Liver (tissue), 9 donors: ENCODE results near the gene EIPR1. TPM values are rescaled to one million over a fixed set of nuclear protein-coding genes. Genes with fewer than 3 reads are reported as not detected.

ENCODE experiments used
- DNase-seq: peaks from one replicate; pipeline ENCODE4 v3.0.0-alpha.2; 2017; ENCODE audit warnings: low spot score
- H3K27ac ChIP-seq, 2 donors: one replicate each; pipeline ENCODE4 v1.7.0; 2013; ENCODE audit warnings: inconsistent platforms in 2 of 2, low read length in 2 of 2, control low read depth in 1 of 2, low read depth in 1 of 2, mild to moderate bottlenecking in 1 of 2
- H3K27me3 ChIP-seq, 4 donors: one replicate each; pipeline versions ENCODE4 v1.6.1 to v1.7.0; 2013; ENCODE audit warnings: low read length in 3 of 4, inconsistent platforms in 1 of 4, mild to moderate bottlenecking in 1 of 4, moderate library complexity in 1 of 4; ENCODE audit not compliant: control insufficient read depth in 4 of 4, insufficient read depth in 4 of 4
- H3K36me3 ChIP-seq, 4 donors: one replicate each; pipeline versions ENCODE4 v1.6.1 to v1.7.0; 2013; ENCODE audit warnings: low read length in 3 of 4, mild to moderate bottlenecking in 3 of 4, low read depth in 1 of 4, moderate library complexity in 1 of 4; ENCODE audit not compliant: control insufficient read depth in 4 of 4, insufficient read depth in 3 of 4
- H3K4me1 ChIP-seq, 4 donors: one replicate each; pipeline versions ENCODE4 v1.6.1 to v1.7.0; 2013; ENCODE audit warnings: low read length in 3 of 4, mild to moderate bottlenecking in 3 of 4, moderate library complexity in 1 of 4; ENCODE audit not compliant: control insufficient read depth in 4 of 4, insufficient read depth in 4 of 4
- H3K4me3 ChIP-seq, 3 donors: one replicate each; pipeline versions ENCODE4 v1.6.1 to v1.7.0; 2013; ENCODE audit warnings: low read length in 3 of 3, control low read depth in 1 of 3, low read depth in 1 of 3, mild to moderate bottlenecking in 1 of 3
- H3K9ac ChIP-seq, 2 donors: one replicate each; pipeline ENCODE4 v1.7.0; 2013; ENCODE audit warnings: low read length in 2 of 2, mild to moderate bottlenecking in 2 of 2, moderate library complexity in 2 of 2, control low read depth in 1 of 2, low read depth in 1 of 2
- H3K9me3 ChIP-seq, 4 donors: one replicate each; pipeline versions ENCODE4 v1.6.1 to v1.7.0; 2013; ENCODE audit warnings: low read length in 3 of 4; ENCODE audit not compliant: control insufficient read depth in 4 of 4
- ATF3 ChIP-seq: IDR thresholded peaks from 2 replicates; pipeline ENCODE4 v1.6.1; 2016; ENCODE audit warnings: antibody characterized with exemption
- CTCF ChIP-seq: fragments of 150-350 bp; IDR thresholded peaks from 2 replicates; pipeline ENCODE4 v1.5.1; 2017; ENCODE audit warnings: improper control_type of control experiment, low read depth, low read length; ENCODE audit not compliant: missing input control
- EGR1 ChIP-seq, 2 donors: IDR thresholded peaks; 2 replicates each; pipeline ENCODE4 v1.6.1; 2016 to 2018; ENCODE audit warnings: antibody characterized with exemption in 2 of 2, low read depth in 2 of 2
- FOXA2 ChIP-seq: IDR thresholded peaks from 2 replicates; pipeline ENCODE4 v1.6.1; 2016; ENCODE audit warnings: antibody characterized with exemption
- GABPA ChIP-seq, 2 donors: IDR thresholded peaks in 1 of 2; conservative IDR thresholded peaks in 1 of 2; 2 replicates each; pipeline ENCODE4 v1.6.1; 2016; ENCODE audit warnings: antibody characterized with exemption in 2 of 2, mild to moderate bottlenecking in 1 of 2, moderate library complexity in 1 of 2
- HNF4A ChIP-seq, 2 donors: conservative IDR thresholded peaks; 2 replicates each; pipeline ENCODE4 v1.6.1; 2016; ENCODE audit warnings: antibody characterized with exemption in 2 of 2, mild to moderate bottlenecking in 2 of 2
- HNF4G ChIP-seq: IDR thresholded peaks from 2 replicates; pipeline ENCODE4 v1.6.1; 2016; ENCODE audit warnings: antibody characterized with exemption
- JUND ChIP-seq, 2 donors: IDR thresholded peaks; 2 replicates each; pipeline ENCODE4 v1.6.1; 2016; ENCODE audit warnings: antibody characterized with exemption in 2 of 2
- MAX ChIP-seq: IDR thresholded peaks from 2 replicates; pipeline ENCODE4 v1.6.1; 2016; ENCODE audit warnings: antibody characterized with exemption
- NR2F2 ChIP-seq: IDR thresholded peaks from 2 replicates; pipeline ENCODE4 v1.6.1; 2016; ENCODE audit warnings: antibody characterized with exemption
- RAD21 ChIP-seq, 2 donors: IDR thresholded peaks; 2 replicates each; pipeline ENCODE4 v1.6.1; 2016; ENCODE audit warnings: antibody characterized with exemption in 2 of 2, mild to moderate bottlenecking in 2 of 2
- REST ChIP-seq: IDR thresholded peaks from 2 replicates; pipeline ENCODE4 v1.6.1; 2016; ENCODE audit warnings: antibody characterized with exemption, mild to moderate bottlenecking
- RXRA ChIP-seq, 2 donors: IDR thresholded peaks; 2 replicates each; pipeline ENCODE4 v1.6.1; 2017 to 2018; ENCODE audit warnings: antibody characterized with exemption in 2 of 2, mild to moderate bottlenecking in 1 of 2
- SP1 ChIP-seq: IDR thresholded peaks from 2 replicates; pipeline ENCODE4 v1.6.1; 2018; ENCODE audit warnings: antibody characterized with exemption, mild to moderate bottlenecking
- TAF1 ChIP-seq: conservative IDR thresholded peaks from 2 replicates; pipeline ENCODE4 v1.6.1; 2016; ENCODE audit warnings: antibody characterized with exemption, mild to moderate bottlenecking
- YY1 ChIP-seq: IDR thresholded peaks from 2 replicates; pipeline ENCODE4 v1.6.1; 2016; ENCODE audit warnings: antibody characterized with exemption, mild to moderate bottlenecking
- ZBTB33 ChIP-seq: IDR thresholded peaks from 2 replicates; pipeline ENCODE4 v1.6.1; 2016; ENCODE audit warnings: antibody characterized with exemption
- WGBS: extraction: QIAGEN DNeasy Blood & Tissue Kit; methylation state at CpG from one replicate; pipeline ENCODE4 v1.1.7; 2013; 5-methylcytosine and 5-hydroxymethylcytosine counted together
- polyA plus RNA-seq, 2 donors: library from polyadenylated mRNA; stranded (reverse) in 1 of 2; unstranded in 1 of 2; fragments of 200-250 nt in 1 of 2; fragments of >200 nt in 1 of 2; fragmentation: Nextera tagmentation in 1 of 2; extraction: Ambion mirVana in 1 of 2; gene quantifications; one replicate each; pipeline versions ENCODE4 v1.2.1 to v1.2.3, GENCODE V29; 2013 to 2015
- total RNA-seq, 2 donors: library from RNA; depleted of rRNA; stranded (reverse); fragments of >200 nt; gene quantifications; one replicate each; pipeline ENCODE4 v1.2.3, GENCODE V29; 2014
- donor health status: healthy.
- donor health status: healthy.
- donor health status: healthy.
- donor health status: healthy.
- donor health status: healthy.

Gene EIPR1
- total and polyA plus RNA-seq, 4 donors: 7.6 to 12.1 (median 11.4) TPM

GRCh38 chr2:3292416-3292815 lies 85.2 kb downstream of the EIPR1 start:
- no peaks in the 10 kb centered on the region for H3K4me1 ChIP-seq
- no peak for DNase-seq
- H3K4me3 ChIP-seq: no peak overlapping the region
- WGBS: 88% methylated on average over 10 of the region's 10 CpGs
- no peak for TF ChIP-seq TAF1
- TF ChIP-seq SP1: no peak
- no peak for TF ChIP-seq FOXA2
- no peak for TF ChIP-seq GABPA (IDR thresholded peaks at IDR 0.05 in 1 of 2, conservative IDR thresholded peaks at IDR 0.05 in 1 of 2)
- no peak for TF ChIP-seq HNF4G
- TF ChIP-seq EGR1 (IDR thresholded peaks at IDR 0.05; ENCODE audit: low read depth in 2 of 2): no peak
- TF ChIP-seq RAD21 (IDR thresholded peaks at IDR 0.05): no peak
- H3K27ac ChIP-seq: no peak overlapping the region
- no peak overlapping the region for H3K9ac ChIP-seq
- H3K9me3 ChIP-seq: no peaks in the 10 kb centered on the region
- H3K27me3 ChIP-seq: no peaks in the 10 kb centered on the region
- no peaks in the 10 kb centered on the region for H3K36me3 ChIP-seq

- WGBS: 98% methylated on average over 7 of the region's 7 CpGs
- no peaks in the 10 kb centered on the region for H3K4me1 ChIP-seq
- no peaks in the 10 kb centered on the region for H3K36me3 ChIP-seq
- H3K27ac ChIP-seq: no peak overlapping the region
- TF ChIP-seq JUND (IDR thresholded peaks at IDR 0.05) (no peak), NR2F2 (no peak), HNF4G (no peak), SP1 (no peak), CTCF (no peak), GABPA (IDR thresholded peaks at IDR 0.05 in 1 of 2, conservative IDR thresholded peaks at IDR 0.05 in 1 of 2) (no peak), RAD21 (IDR thresholded peaks at IDR 0.05) (no peak), MAX (no peak), FOXA2 (no peak), ZBTB33 (no peak), HNF4A (conservative IDR thresholded peaks at IDR 0.05) (no peak)
- no peaks in the 10 kb centered on the region for H3K9me3 ChIP-seq
- H3K9ac ChIP-seq: no peak overlapping the region
- no peak overlapping the region for H3K4me3 ChIP-seq
- no peaks in the 10 kb centered on the region for H3K27me3 ChIP-seq
- no peak for DNase-seq
Measured at GRCh38 chr2:3291750-3292149, 85.9 kb downstream of the EIPR1 start.

GRCh38 chr2:3291113-3291512 lies 86.5 kb downstream of the EIPR1 start:
- H3K4me1 ChIP-seq: no peaks in the 10 kb centered on the region
- no peaks in the 10 kb centered on the region for H3K27me3 ChIP-seq
- no peaks in the 10 kb centered on the region for H3K9me3 ChIP-seq
- H3K36me3 ChIP-seq: no peaks in the 10 kb centered on the region
- H3K4me3 ChIP-seq: no peak overlapping the region
- H3K9ac ChIP-seq: no peak overlapping the region
- DNase-seq: no peak
- H3K27ac ChIP-seq: no peak overlapping the region
- WGBS: 98% methylated on average over 9 of the region's 9 CpGs
- TF ChIP-seq CTCF: no peak
- no peak for TF ChIP-seq RAD21 (IDR thresholded peaks at IDR 0.05)
- no peak for TF ChIP-seq RXRA (IDR thresholded peaks at IDR 0.05)
- no peak for TF ChIP-seq REST
- TF ChIP-seq MAX: no peak
- no peak for TF ChIP-seq ATF3
- TF ChIP-seq HNF4A (conservative IDR thresholded peaks at IDR 0.05): no peak
- no peak for TF ChIP-seq EGR1 (IDR thresholded peaks at IDR 0.05; ENCODE audit: low read depth in 2 of 2)
- no peak for TF ChIP-seq FOXA2
- no peak for TF ChIP-seq HNF4G
- TF ChIP-seq SP1: no peak
- TF ChIP-seq NR2F2: no peak
- no peak for TF ChIP-seq YY1
